GM18861 (cell line): ENCODE data around the gene ANXA7.
"Not testable (repeated sequence)": the region's sequence is repeated elsewhere in the genome, so short reads cannot be mapped to it uniquely, and the experiment has no call there.

Source experiments
- ATAC-seq: cut with Tn5 transposase; IDR thresholded peaks from one replicate; pipeline ENCODE4 v1.9.1; 2021; ENCODE audit not compliant: unreplicated experiment

The ANXA7 gene

DNA sequence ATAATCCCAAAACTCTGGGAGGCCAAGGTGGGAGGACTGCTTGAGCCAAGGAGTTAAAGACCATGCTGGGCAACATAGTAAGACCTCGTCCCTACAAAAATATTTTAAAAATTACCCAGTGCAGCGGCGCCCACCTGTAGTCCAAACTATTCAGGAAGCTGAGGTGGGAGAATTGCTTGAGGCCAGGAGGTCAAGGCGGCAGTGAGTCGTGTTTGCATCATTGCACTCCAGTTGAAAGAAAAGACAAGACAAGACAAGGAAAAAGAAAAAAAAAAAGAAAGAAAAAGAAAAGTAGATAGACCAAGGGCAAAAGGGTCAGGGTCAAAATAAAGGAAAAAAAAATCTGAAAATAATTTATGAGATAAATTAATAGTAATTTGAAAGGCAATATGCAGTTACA, 5.8 kb downstream of the ANXA7 start:
- ATAC-seq, result no peak

DNA sequence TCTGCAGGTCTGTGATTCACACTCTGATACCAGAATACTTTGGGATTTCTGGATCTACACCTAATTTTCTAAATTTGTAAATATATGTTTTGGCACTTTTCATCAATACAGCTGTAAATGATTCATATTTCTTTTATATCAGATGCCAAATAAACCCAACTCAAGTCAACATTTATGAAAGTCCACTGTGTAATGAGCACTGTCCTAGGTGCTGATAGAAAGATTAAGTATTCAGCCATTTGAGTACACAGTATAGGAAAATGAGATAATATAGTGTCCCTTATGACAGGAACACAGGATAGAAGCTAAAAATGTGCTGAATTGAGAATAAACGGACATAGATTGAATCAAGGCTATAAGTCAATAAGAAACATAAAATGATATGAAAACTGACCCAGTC, 6.4 kb downstream of the ANXA7 start:
- no peak for ATAC-seq

DNA sequence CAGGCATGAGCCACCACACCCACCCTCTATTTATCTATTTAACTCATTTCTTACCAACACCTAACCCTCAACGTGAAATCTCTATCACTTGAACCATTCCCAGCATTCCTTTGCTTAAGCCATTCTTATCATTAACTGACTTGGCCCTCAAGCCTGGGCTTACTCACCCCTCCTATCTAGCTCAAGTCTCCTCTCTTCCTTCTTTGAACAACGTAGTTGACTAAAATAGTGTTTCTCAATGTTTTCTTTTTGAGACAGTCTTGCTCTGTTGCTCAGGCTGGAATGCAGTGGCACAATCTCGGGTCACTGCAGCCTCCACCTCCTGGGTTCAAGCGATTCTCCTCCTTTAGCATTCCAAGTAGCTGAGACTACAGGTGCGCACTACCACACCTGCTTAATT, 7.0 kb downstream of the ANXA7 start:
- no peak for ATAC-seq

DNA sequence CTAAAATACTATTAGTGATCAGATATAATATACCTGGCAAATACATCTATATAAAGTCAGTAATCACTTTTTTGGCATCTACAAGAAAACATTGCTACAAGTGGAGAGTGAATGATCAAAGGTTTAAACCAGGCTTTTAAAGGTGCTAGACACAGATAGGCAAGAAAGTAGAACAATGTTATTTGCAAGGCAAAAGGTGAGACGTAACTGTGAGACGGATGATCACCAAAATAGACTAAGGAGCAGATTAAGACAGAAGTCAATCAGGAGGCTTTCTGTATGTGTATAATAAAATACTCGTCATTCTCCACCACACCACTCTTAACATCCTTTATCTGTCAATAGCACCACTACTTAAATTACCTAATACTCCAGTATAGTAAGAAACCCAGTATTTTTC, 8.3 kb downstream of the ANXA7 start:
- no peak for ATAC-seq

DNA sequence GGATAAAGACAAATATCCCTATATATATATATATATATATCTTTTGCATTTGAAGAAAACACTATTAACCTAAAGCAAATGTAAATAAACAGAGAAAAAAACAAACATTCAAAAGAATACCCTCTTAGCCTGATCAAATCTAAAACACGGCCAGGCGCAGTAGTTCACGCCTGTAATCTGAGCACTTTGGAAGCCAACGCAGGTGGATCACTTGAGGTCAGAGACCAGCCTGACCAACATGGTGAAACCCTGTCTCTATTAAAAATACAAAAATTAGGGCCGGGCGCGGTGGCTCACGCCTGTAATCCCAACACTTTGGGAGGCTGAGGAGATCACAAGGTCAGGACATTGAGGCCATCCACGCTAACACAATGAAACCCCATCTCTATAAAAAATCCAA, 9.2 kb downstream of the ANXA7 start:
- ATAC-seq, result no peak

DNA sequence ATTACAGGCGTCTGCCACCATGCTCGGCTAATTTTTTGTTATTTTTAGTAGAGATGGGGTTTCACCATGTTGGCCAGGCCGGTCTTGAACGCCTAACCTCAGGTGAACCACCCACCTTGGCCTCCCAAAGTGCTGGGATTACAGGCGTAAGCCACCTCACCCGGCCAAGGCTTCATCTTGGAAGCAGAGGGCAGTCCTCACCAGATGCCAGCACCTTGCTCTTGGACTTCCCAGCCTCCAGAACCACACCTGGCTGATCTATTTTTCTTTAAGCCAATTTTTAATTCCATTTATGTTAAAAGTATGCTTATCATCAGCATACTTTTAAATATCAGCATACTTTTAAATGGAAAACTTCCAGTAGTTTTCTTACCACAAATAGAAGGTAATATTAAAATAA, 12.2 kb downstream of the ANXA7 start:
- no peak for ATAC-seq

DNA sequence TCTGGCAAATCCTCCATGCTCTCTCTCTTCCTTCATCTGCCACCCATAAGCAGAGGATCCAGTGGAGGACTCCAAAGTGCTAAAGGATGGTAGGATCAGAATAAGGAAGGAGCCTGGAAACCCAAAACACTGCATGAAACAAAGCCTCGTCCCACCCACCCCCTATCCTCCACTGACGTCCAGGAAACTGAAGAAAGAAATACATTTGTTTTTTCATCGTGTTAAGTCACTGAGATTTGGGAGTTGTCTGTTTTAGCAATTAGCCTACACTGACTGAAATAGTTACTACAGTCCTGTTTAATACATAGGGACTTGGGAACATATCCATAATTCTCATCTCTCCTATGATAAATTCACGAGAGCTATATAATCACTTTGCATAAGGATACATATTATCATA, 14.8 kb downstream of the ANXA7 start:
- ATAC-seq, result no peak

DNA sequence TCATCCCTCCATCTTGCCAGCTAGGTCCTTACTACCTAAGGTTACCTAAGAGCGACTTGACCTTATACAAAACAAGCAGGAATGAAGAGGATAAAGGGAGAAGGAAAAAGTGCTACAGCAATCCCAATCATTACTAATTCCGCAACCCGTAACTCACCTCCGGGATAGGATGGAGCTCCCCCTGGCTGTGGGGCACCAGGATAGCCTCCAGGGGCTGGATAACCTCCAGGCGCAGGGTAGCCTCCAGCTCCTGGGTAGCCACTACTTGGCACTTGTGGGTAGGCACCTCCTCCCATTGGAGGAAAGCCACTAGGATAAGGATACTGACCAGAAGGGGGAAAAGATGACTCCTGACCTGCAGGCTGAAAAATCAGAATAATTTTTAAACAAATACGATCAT, 15.8 kb downstream of the ANXA7 start:
- ATAC-seq, result no peak

DNA sequence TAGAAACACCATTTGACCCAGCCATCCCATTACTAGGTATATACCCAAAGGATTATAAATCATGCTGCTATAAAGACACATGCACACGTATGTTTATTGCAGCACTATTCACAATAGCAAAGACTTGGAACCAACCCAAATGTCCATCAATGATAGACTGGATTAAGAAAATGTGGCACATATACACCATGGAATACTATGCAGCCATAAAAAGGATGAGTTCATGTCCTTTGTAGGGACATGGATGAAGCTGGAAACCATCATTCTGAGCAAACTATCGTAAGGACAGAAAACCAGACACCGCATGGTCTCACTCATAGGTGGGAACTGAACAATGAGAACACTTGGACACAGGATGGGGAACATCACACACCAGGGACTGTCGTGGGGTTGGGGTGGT, 19.5 kb downstream of the ANXA7 start:
- ATAC-seq, result not testable (repeated sequence)

DNA sequence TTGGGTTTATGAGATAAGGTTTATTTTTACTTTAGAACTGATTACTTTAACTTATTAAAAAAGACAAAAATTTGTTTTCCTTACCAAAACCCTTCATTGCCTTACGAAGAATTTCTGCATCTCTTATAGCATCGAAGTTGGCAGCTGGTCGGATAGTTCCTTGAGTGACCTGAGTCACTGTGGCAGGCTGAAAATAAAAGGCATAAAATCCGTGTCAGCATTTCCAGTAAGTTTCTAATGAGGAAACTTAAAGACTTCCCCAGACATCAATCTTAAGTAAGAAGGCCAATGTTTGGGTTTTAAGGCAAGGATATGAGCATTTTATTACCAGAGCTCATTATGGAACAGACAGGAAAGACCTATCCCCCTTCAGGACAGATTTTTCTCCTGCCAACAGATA, 25.6 kb downstream of the ANXA7 start:
- ATAC-seq, result no peak

DNA sequence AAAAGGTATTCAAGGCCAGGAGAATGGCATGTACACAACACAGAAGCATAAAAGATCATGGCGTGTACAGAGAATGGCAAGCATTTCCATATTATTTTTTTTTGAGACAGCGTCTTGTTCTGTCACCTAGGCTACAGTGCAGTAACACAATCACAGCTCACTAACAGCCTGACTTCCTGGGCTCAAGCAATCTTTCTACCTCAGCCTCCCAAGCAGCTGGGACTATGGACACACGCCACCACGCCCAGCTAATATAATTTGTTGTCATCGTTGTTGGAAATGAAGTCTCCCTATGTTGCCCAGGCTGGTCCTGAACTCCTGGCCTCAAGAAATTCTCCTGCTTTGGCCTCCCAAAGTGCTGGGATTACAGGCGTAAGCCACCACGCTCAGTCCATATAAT, 27.3 kb downstream of the ANXA7 start:
- no peak for ATAC-seq

DNA sequence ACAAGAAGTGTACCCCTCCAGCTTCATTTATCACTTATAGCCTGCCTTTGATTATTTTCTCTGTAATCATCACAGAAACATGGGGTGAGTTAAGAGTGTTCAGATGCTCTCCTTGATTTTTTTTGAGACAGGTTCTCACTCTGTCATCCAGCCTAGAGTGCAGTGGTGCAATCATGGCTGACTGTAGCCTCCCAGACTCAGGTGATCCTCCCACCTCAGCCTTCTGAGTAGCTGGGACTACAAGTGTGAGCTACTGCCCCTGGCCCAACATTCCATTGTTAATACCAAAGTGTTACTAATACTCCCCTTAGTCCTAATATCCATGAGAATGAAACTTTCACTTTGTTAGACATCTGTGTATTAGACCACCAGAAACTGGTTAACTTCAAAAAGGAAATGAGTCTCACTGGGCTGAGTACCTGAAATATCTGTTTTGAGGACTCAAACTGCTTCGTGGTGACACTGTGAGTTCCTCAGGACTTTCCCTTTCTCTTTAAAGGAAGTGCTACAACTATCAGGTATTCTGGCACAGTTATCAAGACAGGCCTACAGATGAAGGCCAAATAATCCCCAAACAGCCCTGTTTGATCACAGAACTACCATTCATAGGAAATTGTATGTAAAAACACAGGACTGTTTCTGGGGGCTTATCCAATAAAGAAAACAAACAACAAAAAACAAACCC, 34.7 kb downstream of the ANXA7 start:
- ATAC-seq, result no peak

DNA sequence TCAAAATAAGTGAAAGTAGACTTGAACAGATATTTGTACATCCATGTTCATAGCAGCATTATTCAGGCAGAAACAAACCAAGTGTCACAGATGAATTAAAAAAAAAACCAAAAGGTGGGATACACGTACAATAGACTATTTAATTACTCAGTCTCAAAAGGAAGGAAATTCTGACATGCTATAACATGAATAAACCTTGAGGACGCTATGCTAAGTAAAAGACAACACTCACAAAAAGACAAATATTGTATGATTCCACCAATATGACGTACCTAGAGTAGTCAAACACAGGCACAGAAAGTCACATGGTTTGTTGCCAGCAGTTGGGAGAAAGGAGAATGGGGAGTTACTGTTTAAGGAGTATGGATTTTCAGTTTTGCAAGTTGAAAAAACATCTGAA, 37.2 kb downstream of the ANXA7 start:
- ATAC-seq, result no peak

DNA sequence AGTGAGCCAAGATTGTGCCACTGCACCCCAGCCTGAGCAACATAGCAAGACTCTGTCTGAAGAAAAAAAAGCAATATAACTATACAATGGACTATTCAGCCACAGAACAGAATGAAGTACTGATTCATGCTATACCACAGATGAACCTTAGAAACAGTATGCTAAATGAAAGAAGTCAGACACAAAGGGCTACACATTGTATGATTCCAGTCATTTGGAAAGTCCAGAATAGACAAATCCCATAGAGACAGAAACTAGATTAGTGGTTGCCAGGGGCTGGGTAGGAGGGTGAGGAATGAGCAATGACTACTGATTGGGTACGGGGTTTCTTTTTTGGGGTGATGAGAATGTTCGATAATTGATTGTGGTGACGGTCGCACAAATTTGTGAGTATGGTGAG, 45.6 kb downstream of the ANXA7 start:
- no peak for ATAC-seq

DNA sequence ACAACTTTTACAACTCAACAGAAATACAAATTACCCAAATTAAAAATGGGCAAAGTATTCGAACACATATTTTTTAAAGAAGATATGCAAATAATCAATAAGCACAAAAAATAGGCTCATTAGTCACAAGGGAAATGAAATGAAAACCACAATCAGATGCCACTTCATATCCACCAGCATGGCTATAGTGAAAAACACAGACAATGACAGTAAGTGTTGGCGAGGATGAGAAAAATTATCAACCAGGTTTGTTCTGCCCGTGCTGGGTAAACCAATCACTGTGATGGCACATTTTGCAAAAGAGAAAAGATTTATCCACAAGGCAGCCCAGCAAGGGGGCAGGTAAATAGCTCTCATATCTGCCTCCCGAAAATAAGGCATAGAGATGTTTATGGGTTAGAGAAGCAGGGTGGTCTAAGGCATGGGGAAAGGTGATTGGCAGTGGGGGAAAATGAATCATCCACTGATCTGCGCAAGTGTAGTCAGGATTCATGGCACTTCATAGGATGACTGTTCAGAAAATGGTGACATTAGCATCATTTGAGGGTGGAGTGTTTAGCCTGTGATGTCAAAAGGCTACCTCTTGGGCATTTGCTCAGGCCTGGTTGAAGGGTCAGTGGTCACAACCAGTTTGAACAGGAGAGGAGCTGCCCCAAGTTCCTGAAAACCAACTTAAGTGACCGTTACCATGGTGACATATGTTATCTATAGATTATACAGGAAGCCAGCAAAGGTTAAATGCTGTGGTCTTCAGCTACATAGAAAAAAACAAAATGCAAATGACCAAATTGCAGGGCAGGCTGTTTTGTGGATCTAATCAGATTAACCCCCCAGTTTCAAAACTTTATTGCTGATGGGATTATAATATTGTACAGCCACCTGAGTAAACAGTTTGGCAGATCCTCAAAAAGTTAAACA, 47.2 kb downstream of the ANXA7 start:
- no peak for ATAC-seq

DNA sequence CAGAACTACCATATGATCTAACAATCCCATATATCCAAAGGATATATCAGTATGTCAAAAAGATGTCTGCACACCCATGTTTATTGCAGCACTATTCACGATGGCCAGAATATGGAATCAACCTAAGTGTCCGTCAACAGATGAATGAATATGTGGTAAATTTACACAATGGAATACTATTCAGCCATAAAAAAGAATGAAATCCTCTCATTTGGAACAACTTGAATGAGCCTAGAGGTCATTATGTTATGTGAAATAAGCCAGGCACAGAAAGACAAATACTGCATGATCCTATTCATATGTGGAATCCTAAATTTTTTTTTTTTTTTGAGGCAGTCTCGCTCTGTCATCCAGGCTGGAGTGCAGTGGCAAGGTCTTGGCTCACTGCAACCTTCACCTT, 48.9 kb downstream of the ANXA7 start:
- ATAC-seq, result no peak

DNA sequence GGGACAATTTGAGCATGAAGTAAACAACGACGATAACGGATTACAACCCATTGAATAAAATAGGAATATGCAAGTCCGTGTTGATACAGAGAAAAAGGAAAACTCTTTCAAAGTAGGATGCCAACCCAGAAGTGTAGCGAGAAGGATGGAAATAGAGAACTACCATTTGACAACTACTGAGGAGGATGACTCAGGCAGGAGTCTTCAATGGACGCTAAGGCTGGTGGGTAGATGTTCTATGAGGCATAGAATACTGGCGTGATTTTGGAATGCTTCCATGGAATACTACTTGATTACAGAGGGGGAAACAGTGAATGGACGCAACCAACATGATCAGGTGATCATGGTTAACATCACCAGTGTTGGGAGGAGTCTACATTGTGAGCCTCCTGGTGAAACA, 54.4 kb downstream of the ANXA7 start:
- ATAC-seq, result no peak

DNA sequence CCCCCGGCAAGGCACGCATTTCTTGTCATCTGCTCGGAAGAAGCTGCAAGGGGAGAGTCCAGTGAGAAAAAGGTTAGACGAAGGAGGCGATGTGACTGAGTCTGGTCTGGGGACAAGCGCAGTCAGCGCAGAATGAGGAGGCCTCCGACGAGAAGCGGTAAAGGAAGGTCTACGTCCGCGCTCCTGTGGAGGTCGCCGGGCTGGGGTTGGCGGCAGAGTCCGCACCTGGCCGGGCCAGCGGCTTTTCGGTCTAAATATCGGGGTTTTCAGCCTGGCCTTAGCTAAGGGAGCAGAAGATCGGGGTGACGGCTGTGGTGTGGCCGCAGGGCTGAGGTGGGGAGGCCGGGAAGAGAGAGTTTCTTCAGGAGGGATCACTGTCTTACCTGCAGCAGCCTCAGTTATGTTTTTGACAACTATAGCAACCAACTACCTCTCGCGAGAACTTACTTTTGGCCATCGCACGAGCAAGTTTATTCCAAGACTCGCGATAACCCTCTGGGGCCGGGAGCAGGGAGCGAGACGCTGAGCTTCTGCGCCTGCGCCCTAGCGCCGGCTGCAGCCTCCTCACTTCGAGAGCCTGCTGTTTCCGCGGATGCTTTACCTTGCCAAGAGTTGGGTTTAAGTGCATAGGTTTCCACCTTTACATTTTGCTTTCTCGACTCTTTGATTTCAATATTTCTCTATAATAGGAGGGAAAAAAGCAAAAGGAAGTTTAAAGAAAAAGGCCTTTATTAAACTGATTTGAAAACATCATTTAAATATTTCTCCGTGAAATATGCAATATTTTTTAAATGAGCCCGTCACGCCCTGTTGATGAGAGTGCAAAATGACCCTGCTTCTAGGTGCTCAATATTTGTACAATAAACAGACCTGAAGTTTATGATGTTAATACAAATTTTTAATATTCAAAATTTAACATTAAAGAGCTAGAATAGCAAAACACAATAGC, 55.3 kb downstream of the ANXA7 start, which contains the start of gene CFAP70:
CFAP70 (minus strand) TSS at position 534 of the 949 bp plus-strand sequence. CDS start 4,068 bp downstream, outside the sequence.
- ATAC-seq, result peak; percentile 77

DNA sequence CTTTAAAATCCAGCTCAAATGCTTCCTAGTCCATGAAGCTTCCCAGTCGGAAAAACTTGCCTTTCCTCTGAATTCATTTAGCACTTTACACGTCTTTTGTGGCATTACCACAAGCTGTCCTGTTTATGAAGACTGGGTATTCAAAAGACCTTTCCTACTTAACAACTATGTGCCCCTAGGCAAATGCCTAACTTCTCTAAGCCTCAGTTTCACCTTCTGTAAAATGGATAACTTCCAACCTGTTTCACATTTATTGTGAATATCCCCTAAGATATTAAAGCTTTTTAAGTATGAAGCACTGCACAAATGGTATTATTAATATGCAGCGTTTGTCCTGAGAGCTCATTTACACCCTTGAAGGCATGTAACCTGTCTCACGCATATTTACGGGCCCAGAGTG, 56.0 kb downstream of the ANXA7 start:
- ATAC-seq, result no peak

DNA sequence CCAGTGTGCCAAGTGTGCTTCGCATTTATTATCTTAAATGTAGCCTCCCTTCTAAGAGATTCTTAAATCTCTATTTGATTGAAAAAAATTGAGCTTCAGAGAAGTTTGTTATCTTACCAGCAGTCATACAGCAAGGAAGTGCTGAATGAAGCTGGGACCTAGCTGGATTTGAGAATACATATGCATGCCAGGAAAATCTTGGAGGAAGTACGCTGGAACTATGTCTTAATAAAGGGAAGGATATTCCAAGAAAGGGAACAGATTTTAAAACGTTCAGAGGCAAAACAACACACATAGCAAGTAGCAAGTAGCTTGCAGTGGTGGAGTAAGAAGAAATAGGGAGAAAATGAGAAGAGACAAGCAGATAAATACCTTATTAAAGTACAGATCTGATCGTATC, 56.7 kb downstream of the ANXA7 start:
- no peak for ATAC-seq

DNA sequence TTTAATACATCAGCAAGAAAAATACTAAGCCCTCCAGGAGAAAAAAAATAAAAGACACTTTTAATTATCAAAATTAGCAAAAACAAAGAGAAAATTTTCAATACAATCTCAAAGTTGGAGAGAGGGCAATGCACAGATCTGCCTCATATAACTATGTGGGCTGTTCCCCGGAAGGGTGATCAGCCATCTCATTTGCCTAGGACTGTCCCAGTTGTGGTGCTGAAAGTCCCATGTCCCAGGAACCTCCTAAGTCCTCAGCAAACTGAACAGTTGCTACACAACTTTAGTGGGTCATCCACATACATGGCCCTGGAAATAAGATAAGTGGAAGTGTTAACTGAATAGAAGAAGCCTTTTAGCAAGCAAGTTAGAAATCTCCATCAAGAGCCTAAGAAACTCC, 69.6 kb downstream of the ANXA7 start:
- ATAC-seq, result no peak
